Uterus (tissue), 2 donors: ENCODE measurements around the gene CAMK2B.

ENCODE experiments used
- POLR2A ChIP-seq, 2 donors: fragments of 450-650 bp; IDR thresholded peaks; one replicate each; pipeline ENCODE4 v1.6.1; 2016; ENCODE audit warnings: antibody characterized with exemption in 2 of 2, mild to moderate bottlenecking in 1 of 2, moderate library complexity in 1 of 2
- TF ChIP-seq, protein P1 (sequence below), 4 experiments: fragments of 200-600 bp in 2 of 4; fragments of 450-650 bp in 2 of 4; sonication (generic) in 2 of 4; IDR thresholded peaks; one replicate each; pipeline ENCODE4 v1.5.1; 2016 to 2019; ENCODE audit warnings: antibody characterized with exemption in 4 of 4, mild to moderate bottlenecking in 2 of 4, moderate library complexity in 1 of 4

- TF ChIP-seq, protein P1, sequence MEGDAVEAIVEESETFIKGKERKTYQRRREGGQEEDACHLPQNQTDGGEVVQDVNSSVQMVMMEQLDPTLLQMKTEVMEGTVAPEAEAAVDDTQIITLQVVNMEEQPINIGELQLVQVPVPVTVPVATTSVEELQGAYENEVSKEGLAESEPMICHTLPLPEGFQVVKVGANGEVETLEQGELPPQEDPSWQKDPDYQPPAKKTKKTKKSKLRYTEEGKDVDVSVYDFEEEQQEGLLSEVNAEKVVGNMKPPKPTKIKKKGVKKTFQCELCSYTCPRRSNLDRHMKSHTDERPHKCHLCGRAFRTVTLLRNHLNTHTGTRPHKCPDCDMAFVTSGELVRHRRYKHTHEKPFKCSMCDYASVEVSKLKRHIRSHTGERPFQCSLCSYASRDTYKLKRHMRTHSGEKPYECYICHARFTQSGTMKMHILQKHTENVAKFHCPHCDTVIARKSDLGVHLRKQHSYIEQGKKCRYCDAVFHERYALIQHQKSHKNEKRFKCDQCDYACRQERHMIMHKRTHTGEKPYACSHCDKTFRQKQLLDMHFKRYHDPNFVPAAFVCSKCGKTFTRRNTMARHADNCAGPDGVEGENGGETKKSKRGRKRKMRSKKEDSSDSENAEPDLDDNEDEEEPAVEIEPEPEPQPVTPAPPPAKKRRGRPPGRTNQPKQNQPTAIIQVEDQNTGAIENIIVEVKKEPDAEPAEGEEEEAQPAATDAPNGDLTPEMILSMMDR (IDR thresholded peaks at IDR 0.05), result no peak
- TF ChIP-seq POLR2A (IDR thresholded peaks at IDR 0.05), result no peak
Observed at GRCh38 chr7:44167920-44168319, 157.5 kb downstream of the CAMK2B start.
